GM21737 (cell line): ENCODE measurements around the gene TAF9B.
"Not testable (repeated sequence)": the region's sequence is repeated elsewhere in the genome, so short reads cannot be mapped to it uniquely, and the experiment has no call there.

Experiments used
- ATAC-seq: cut with Tn5 transposase; IDR thresholded peaks from one replicate; pipeline ENCODE4 v1.9.1; 2021; ENCODE audit warnings: mild to moderate bottlenecking, moderate library complexity; ENCODE audit not compliant: unreplicated experiment

TAF9B gene

GRCh38 chrX:78116766-78117165 is 22.7 kb downstream of the TAF9B start:
- ATAC-seq: no peak

GRCh38 chrX:78116365-78116764 is 23.1 kb downstream of the TAF9B start:
- no peak for ATAC-seq

GRCh38 chrX:78111140-78111931 is 28.1 kb downstream of the TAF9B start:
- ATAC-seq: no peak

- ATAC-seq: no peak
These were observed 30.0 kb downstream of the TAF9B start for GRCh38 chrX:78109458-78109857.

- no peak for ATAC-seq
These were observed 32.8 kb downstream of the TAF9B start for GRCh38 chrX:78106651-78106986.

GRCh38 chrX:78105944-78106650 is 33.4 kb downstream of the TAF9B start:
- no peak for ATAC-seq

GRCh38 chrX:78104447-78105176 is 34.8 kb downstream of the TAF9B start:
- ATAC-seq: no peak

- ATAC-seq: peak; percentile 97
These were observed 35.6 kb downstream of the TAF9B start, which contains the start of gene PGK1 for GRCh38 chrX:78103623-78104446. PGK1 (plus strand) TSS chrX:78104248; CDS start chrX:78104341, 93 bp downstream.

- no peak for ATAC-seq
These were observed 36.3 kb downstream of the TAF9B start for GRCh38 chrX:78103001-78103622.

GRCh38 chrX:78102091-78102490 is 37.4 kb downstream of the TAF9B start:
- ATAC-seq: no peak

GRCh38 chrX:78098108-78098507 is 41.3 kb downstream of the TAF9B start:
- no peak for ATAC-seq

GRCh38 chrX:78092296-78092695 is 47.2 kb downstream of the TAF9B start:
- no peak for ATAC-seq

GRCh38 chrX:78081413-78081812 is 58.0 kb downstream of the TAF9B start:
- ATAC-seq: not testable (repeated sequence)
